GM18907 (cell line): Measurements from ENCODE around the gene ENTREP3.
A peak's percentile ranks its signal among the peaks of the same experiment; 100 is the strongest.
"Not testable (repeated sequence)": the region's sequence is repeated elsewhere in the genome, so short reads cannot be mapped to it uniquely, and the experiment has no call there.

Source experiments
- ATAC-seq: cut with Tn5 transposase; IDR thresholded peaks from one replicate; pipeline ENCODE4 v1.9.1; 2021; ENCODE audit warnings: mild to moderate bottlenecking, moderate library complexity; ENCODE audit not compliant: unreplicated experiment

Gene ENTREP3

DNA sequence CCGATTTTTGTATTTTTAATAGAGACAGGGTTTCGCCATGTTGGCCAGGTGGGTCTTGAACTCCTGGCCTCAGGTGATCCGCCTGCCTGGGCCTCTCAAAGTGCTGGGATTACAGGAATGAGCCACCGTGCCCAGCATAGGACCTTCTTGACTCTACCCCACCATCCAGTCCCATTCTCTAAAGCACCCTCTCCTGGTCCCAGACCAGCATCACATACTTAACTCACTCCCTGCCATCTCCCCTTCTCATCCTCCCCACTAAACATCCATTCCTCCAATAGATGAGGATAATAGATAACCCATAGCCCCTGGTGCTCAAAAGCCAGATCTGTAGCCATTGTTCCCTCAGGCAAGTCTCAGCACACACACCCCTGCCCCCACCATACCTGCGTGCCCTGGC lies 2.1 kb downstream of the ENTREP3 start:
- ATAC-seq = no peak

DNA sequence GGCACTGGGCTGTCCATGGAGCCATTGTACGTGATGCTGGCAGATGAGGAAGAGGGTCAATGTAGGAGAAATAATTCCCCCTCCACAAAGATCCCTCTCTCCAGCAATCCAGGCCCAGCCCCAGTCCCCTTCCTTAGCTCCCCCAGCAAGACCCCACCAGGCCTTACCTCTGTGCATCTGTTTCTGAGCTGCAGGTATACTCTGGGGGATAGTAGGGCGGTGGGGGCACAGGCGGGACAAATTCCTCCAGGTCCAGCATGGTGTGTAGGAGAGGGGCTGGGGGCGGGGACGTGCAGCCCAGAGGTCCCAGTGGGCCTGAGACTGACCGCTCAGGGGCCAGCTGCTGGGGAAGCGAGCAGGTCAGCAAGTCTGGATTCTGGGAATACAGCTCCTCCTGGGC lies 3.7 kb downstream of the ENTREP3 start:
- ATAC-seq = no peak

GRCh38 chr1:155250633-155251449 lies 4.4 kb downstream of the ENTREP3 start:
- peak; percentile 80 for ATAC-seq

- peak; percentile 21 for ATAC-seq
Observed at GRCh38 chr1:155250246-155250632, 5.0 kb downstream of the ENTREP3 start.

DNA sequence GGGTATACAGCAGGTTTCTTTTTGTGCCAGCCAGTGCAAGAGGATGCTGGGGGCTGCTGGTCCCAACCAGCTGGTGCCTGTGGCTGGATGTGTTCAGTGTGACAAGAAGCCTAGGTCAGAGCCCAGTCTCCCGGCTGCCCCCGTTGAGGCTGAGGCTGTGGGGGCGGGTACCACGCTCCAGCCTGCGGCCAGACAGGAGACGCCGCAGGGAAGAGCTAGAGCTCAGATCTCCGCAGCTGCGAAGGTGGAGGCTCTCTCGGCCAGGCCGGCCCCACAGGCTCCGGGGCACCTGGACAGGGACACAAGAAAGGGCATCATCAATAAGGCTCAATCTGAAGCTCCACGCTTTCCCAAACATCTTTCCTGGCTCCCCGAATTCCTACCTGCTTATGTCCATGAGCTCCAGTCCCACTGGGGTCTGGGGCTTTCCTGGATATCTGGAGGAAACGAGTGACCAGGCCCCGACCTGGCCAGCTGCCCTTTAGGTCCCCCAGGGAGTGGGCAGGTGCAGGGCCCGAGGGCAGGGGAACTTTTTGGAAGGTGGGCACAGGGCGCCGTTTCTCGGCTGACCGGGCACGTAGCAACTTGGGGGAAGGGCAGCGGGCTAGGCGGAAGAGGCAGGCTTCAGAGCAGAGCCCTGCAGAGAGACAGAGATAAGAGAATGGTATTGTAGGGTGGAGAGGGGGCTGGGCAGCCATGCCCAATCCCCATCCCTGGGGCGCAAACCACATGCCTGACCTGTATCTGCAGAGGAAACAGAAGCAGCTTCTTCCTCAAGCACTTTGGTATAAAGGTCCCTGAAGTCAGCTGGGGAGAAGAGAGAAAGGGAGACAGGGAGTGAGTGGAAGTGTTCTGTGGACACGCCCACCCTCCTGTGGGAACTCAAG lies 7.4 kb downstream of the ENTREP3 start:
- no peak for ATAC-seq

- not testable (repeated sequence) for ATAC-seq
Observed at GRCh38 chr1:155246796-155247195, 8.5 kb downstream of the ENTREP3 start.

- peak; percentile 9 for ATAC-seq
Observed at GRCh38 chr1:155245163-155245524, 10.1 kb downstream of the ENTREP3 start.

DNA sequence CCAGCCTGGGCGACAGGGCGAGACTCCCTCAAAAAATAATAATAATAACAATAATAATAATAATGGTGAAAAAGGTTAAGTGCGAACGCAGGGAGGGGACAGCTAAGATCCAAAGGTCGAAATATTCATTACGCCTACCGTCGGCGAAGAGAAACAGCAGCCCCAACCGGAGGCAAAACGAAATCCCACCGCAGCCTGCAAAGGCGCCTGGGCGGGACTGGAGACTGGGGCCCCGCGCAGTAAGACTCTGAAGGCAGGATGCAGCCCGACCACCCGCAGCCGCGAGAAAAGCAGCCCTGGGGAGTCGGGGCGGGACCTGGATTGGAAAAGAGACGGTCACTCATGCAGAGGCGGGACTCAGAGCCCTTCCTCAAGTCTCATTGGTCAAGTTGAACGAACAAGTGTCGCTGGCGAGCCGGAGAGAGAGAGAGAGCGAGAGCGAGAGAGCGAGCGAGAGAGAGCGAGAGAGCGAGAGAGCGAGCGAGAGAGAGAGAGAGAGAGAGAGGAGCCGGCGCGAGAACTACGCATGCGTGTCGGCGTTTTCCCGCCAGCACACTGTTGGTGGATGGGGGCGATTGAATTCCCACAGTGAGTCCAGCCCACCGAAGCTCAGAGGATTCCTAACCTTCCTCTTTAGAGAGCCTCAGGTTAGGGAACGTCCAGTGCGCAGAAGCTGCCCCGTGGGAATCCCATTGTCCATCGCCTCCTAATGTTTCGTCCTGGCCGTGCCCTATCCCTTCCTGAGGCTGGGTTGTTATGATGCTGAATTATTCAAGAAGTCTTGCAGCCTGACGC lies 10.7 kb downstream of the ENTREP3 start:
- peak; percentile 87 for ATAC-seq

DNA sequence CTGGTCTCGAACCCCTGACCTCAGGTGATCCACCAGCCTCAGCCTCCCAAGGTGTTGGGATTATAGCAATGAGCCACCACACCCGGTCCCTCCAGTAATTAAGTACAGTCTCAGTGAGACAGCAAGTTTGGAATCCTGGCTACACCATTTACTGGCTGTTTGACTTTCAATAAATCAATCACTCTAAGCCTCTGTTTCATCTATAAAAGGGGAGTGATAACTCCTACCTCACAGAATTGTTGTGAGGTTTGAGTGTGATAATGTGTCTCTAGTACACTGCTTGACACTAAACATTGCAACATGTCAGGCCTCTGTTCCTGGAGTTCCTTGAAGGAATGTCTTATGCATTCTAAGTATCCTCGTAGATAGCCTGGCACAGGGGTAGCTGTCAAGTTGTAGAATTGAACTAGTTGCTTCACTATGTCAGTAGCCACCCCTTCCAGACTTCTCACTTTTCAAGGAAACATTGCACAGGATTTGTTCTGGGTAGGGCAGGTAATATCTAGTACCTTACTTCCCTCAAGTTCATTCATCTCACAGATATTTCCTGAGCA lies 12.4 kb downstream of the ENTREP3 start:
- ATAC-seq = no peak

DNA sequence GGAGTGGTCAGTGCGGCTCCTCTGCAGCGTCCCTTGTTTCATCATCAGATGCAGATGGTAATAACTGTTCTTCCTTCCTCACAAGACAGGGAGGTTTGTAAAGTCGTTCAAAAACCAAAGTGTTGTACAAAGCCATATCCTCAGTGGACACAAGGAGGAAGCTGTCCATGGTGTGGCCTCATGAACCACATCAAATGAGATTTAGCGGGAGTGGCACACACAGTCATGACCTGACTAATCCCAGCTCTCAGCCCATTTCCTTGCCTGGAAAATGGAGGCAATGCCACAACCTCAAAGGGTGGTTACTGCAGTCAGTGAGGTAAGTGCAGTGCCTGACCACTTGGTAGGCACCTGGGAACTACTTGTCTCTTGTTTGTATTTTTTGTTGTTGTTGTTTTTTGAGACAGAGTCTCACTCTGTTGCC lies 13.4 kb downstream of the ENTREP3 start:
- no peak for ATAC-seq

- ATAC-seq = no peak
Observed at GRCh38 chr1:155241069-155241679, 14.1 kb downstream of the ENTREP3 start.

- no peak for ATAC-seq
Observed at GRCh38 chr1:155236451-155236850, 18.8 kb downstream of the ENTREP3 start.

- not testable (repeated sequence) for ATAC-seq
Observed at GRCh38 chr1:155235375-155235774, 19.9 kb downstream of the ENTREP3 start.

GRCh38 chr1:155233502-155233901 lies 21.8 kb downstream of the ENTREP3 start:
- not testable (repeated sequence) for ATAC-seq

- ATAC-seq = not testable (repeated sequence)
Observed at GRCh38 chr1:155232001-155232978, 23.0 kb downstream of the ENTREP3 start.

GRCh38 chr1:155231302-155231701 lies 24.0 kb downstream of the ENTREP3 start:
- not testable (repeated sequence) for ATAC-seq

DNA sequence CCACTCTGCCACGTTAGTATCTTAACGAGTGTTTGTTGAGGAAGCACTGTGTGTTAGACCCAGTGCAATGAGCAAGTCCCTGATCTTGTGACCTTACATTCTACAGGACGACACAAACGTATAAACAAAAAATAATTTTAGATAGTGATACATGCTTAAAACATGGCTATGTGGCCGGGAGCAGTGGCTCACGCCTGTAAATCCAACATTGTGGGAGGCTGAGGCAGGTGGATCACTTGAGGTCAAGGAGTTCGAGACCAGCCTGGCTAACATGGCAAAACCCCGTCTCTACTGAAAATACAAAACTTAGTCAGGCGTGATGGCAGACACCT lies 27.2 kb downstream of the ENTREP3 start:
- ATAC-seq = no peak

- ATAC-seq = peak; percentile 93
Observed at GRCh38 chr1:155227261-155228095, 27.8 kb downstream of the ENTREP3 start.

DNA sequence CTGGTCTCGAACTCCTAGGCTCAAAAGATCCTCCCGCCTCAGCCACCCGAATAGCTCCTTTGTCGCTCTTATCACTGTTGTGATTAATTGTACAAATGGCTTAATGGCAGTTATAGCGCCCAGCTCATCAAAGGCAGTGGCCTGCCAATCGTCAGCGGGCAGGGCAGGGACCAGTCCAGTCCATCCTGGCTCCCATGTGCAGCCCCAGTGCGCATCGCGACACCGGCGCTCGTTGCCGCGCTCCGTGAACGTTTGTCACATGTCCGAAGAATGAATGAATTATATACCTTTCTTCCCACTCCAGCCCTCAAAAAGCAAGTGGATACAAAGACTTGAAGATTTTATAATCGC lies 28.4 kb downstream of the ENTREP3 start:
- peak; percentile 29 for ATAC-seq
